GM12878 (cell line): ENCODE data around the gene UBLCP1. TPM values are rescaled to one million over a fixed set of nuclear protein-coding genes. Genes with fewer than 3 reads are reported as not detected.

Experiments
- ATAC-seq: fragments of 200-7000 bp; cut with Tn5 transposase; 3 replicates; pipeline ENCODE4 v1.9.1; 2020; ENCODE audit warnings: mild to moderate bottlenecking, moderate library complexity
- BruUV-seq: library from RNA; stranded (reverse); fragments of 400-500 nt; replicated peaks from 2 replicates; lab custom pipeline; 2021; lab: Mats Ljungman, UMichigan
- CTCF ChIA-PET: fragments of 300-600 bp; sonication (Branson Sonifier 250); formaldehyde crosslinking; extraction: SDS; loops from one replicate; lab custom pipeline; 2021; ENCODE audit warnings: inconsistent platforms; lab: Yijun Ruan, JAX
- POLR2A ChIA-PET: fragments of 350-600 bp; formaldehyde crosslinking; extraction: SDS; loops from one replicate; lab custom pipeline; 2021; ENCODE audit warnings: inconsistent platforms; lab: Charles Lee
- RAD21 ChIA-PET: fragments of 300-600 bp; sonication (Branson Sonifier 250); formaldehyde crosslinking; loops from one replicate; lab custom pipeline; 2023; ENCODE audit warnings: antibody characterized with exemption; ENCODE audit not compliant: unreplicated experiment; lab: Charles Lee
- SMC1A ChIA-PET: fragments of 300-600 bp; sonication (Branson Sonifier 250); formaldehyde crosslinking; loops from one replicate; lab custom pipeline; 2023; ENCODE audit not compliant: unreplicated experiment, uncharacterized antibody; lab: Charles Lee
- DNase-seq: peaks from one replicate; pipeline ENCODE4 v3.0.0-alpha.2; 2011; ENCODE audit warnings: low read depth, low spot score
- FAIRE-seq: peaks from 3 replicates; lab custom pipeline; 2011; peaks lifted over from hg19 to GRCh38; lab: Jason Lieb, UNC
- H2AFZ ChIP-seq: 2 replicates; pipeline ENCODE4 v1.6.0; 2011; ENCODE audit warnings: low read depth, low read length, control low read depth; ENCODE audit not compliant: control insufficient read depth
- H3K27ac ChIP-seq: 2 replicates; pipeline ENCODE4 v1.5.1; 2011; ENCODE audit warnings: control low read depth; ENCODE audit not compliant: control insufficient read depth, insufficient read depth
- H3K27me3 ChIP-seq, 2 experiments: replicated peaks in 1 of 2; 2 replicates each; pipeline versions ENCODE4 v1.6.0 to v1.6.1; 2011; ENCODE audit warnings: low read length in 1 of 2; ENCODE audit not compliant: control insufficient read depth in 2 of 2, insufficient read depth in 2 of 2
- H3K36me3 ChIP-seq, 2 experiments: 2 replicates each; pipeline ENCODE4 v1.5.1; 2011; ENCODE audit warnings: low read length in 1 of 2; ENCODE audit not compliant: control insufficient read depth in 2 of 2, insufficient read depth in 2 of 2
- H3K4me1 ChIP-seq: 2 replicates; pipeline ENCODE4 v1.6.1; 2011; ENCODE audit warnings: mild to moderate bottlenecking, low read length, moderate library complexity, mixed read lengths; ENCODE audit not compliant: control insufficient read depth, insufficient read depth
- H3K4me2 ChIP-seq: 2 replicates; pipeline ENCODE4 v1.6.0; 2011; ENCODE audit warnings: control low read depth; ENCODE audit not compliant: control insufficient read depth, insufficient read depth
- H3K4me3 ChIP-seq: fragments of 200-600 bp; sonication (generic); 2 replicates; pipeline ENCODE4 v1.5.1; 2016
- H3K79me2 ChIP-seq: 2 replicates; pipeline ENCODE4 v1.6.0; 2011; ENCODE audit warnings: low read length; ENCODE audit not compliant: control insufficient read depth, insufficient read depth
- H3K9ac ChIP-seq: 2 replicates; pipeline ENCODE4 v1.8.0; 2011; ENCODE audit warnings: low read length, control low read depth, mixed read lengths; ENCODE audit not compliant: control insufficient read depth, insufficient read depth
- H3K9me3 ChIP-seq: replicated peaks from 3 replicates; pipeline ENCODE4 v1.5.1; 2011; ENCODE audit warnings: mild to moderate bottlenecking, low read length; ENCODE audit not compliant: control insufficient read depth, insufficient read depth
- H4K20me1 ChIP-seq: 2 replicates; pipeline ENCODE4 v1.6.0; 2011; ENCODE audit not compliant: control insufficient read depth, insufficient read depth
- CHD1 ChIP-seq: IDR thresholded peaks from 2 replicates; pipeline ENCODE4 v1.6.1; 2012; ENCODE audit warnings: low read depth, low read length, improper control_type of control experiment
- FOS ChIP-seq: IDR thresholded peaks from 3 replicates; pipeline ENCODE4 v1.6.1; 2011; ENCODE audit warnings: borderline replicate concordance; ENCODE audit not compliant: insufficient read length; ENCODE audit errors: extremely low read depth
- HSF1 ChIP-seq: fragments of 150-350 bp; IDR thresholded peaks from 2 replicates; pipeline ENCODE4 v1.6.1; 2014; ENCODE audit warnings: mild to moderate bottlenecking, low read depth, low read length
- IKZF2 ChIP-seq, 2 experiments: fragments of 450-650 bp; IDR thresholded peaks; 2 replicates each; pipeline ENCODE4 v1.6.1; 2017; ENCODE audit warnings: mild to moderate bottlenecking in 2 of 2, moderate library complexity in 2 of 2
- KAT2A ChIP-seq: conservative IDR thresholded peaks from 2 replicates; pipeline ENCODE4 v1.6.1; 2011; ENCODE audit warnings: low read depth, low read length; ENCODE audit not compliant: control insufficient read depth
- MTA3 ChIP-seq: IDR thresholded peaks from 2 replicates; pipeline ENCODE4 v1.6.1; 2012; ENCODE audit warnings: low read length, inconsistent platforms, borderline replicate concordance
- NFYA ChIP-seq: IDR thresholded peaks from 2 replicates; pipeline ENCODE4 v1.6.1; 2011; ENCODE audit warnings: low read depth, mild to moderate bottlenecking, low read length, improper control_type of control experiment, borderline replicate concordance
- RAD21 ChIP-seq: IDR thresholded peaks from 2 replicates; pipeline ENCODE4 v1.6.1; 2011; ENCODE audit warnings: mild to moderate bottlenecking, low read depth, low read length, moderate library complexity; ENCODE audit not compliant: insufficient read depth
- RFX5 ChIP-seq: IDR thresholded peaks from 2 replicates; pipeline ENCODE4 v1.6.1; 2011; ENCODE audit warnings: low read depth, low read length, improper control_type of control experiment
- RUNX3 ChIP-seq: IDR thresholded peaks from 2 replicates; pipeline ENCODE4 v1.6.1; 2012; ENCODE audit warnings: low read length, inconsistent platforms
- STAT1 ChIP-seq: fragments of 450-650 bp; conservative IDR thresholded peaks from 2 replicates; pipeline ENCODE4 v1.6.1; 2014; ENCODE audit warnings: antibody characterized with exemption, mild to moderate bottlenecking
- TCF12 ChIP-seq: IDR thresholded peaks from 2 replicates; pipeline ENCODE4 v1.6.1; 2011; ENCODE audit warnings: low read depth, mild to moderate bottlenecking, low read length
- WGBS: methylation state at CpG from one replicate; pipeline ENCODE4 v1.1.6; 2016; ENCODE audit warnings: low lambda C conversion rate; ENCODE audit not compliant: insufficient replicate concordance, insufficient coverage; ENCODE audit errors: missing lambda C conversion rate; 5-methylcytosine and 5-hydroxymethylcytosine counted together
- in situ Hi-C: fragments of 300-500 bp; cut with MboI; formaldehyde crosslinking; loops from 9 replicates; pipeline ENCODE4 v1.14.3; 2018; ENCODE audit warnings: mixed read lengths
- intact Hi-C: fragments of 100-400 bp; cut with micrococcal nuclease; formaldehyde crosslinking; loops from one replicate; pipeline ENCODE4 v1.14.2; 2022; ENCODE audit not compliant: unreplicated experiment
- polyA plus RNA-seq, 11 experiments: library from polyadenylated mRNA; depleted of rRNA in 4 of 11; unstranded in 6 of 11; stranded (reverse) in 5 of 11; fragments of >200 nt; fragmentation: Nextera tagmentation in 4 of 11; fragmentation: Illumina TruSeq in 1 of 11; extraction: Ambion mirVana in 4 of 11; extraction: Trizol in 1 of 11; gene quantifications; 1 replicate in 1 of 11; 2 replicates in 10 of 11; pipeline versions ENCODE4 v1.2.1 to v1.2.3, GENCODE V29; 2011 to 2016; ENCODE audit warnings: inconsistent platforms in 2 of 11, missing spikeins in 2 of 11, low read depth in 1 of 11
- total RNA-seq, 4 experiments: library from RNA; depleted of rRNA in 3 of 4; stranded (reverse); fragments of >200 nt in 3 of 4; fragmentation: Illumina TruSeq in 1 of 4; extraction: Trizol in 1 of 4; gene quantifications; 2 replicates each; pipeline versions ENCODE4 v1.2.1 to v1.2.3, GENCODE V29; 2013 to 2021

UBLCP1 gene
- total and polyA plus RNA-seq, 10 of the 15 experiments (the other 5 are each of a cell fraction or from before 2014, with no cell fraction given), result 18.8 to 44.2 (median 32.1) TPM

DNA sequence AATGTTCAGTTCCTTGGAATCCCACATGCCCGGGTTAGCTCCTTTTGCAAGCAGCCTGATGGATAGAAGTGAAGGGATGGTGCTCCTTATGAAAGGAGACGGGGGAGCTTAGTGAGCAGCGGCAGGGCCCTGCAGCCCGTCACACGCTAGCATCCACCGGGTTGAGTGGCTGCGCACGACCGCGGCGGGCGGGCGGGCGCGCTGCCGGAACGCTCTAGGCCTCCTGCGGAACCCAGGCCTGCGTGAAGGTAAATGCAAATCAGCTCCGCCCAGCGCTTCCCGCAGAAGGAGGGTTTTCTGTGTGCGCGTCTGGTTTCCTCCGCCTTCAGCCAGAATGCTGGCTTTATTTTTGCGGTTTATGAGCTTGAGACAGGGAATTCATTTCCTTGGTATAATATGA lies 47.4 kb downstream of the UBLCP1 start (continued):
- TF ChIP-seq STAT1 (no peak), RUNX3 (no peak), MTA3 (no peak), RFX5 (no peak), RAD21 (no peak), KAT2A (no peak)
- TF ChIP-seq, all 136 proteins: peak for 0

- ChIA-PET SMC1A (interaction anchor here (0.7 to 2.4 kb wide), 8 partner anchors 10 to 154 kb away, joined by 3 to 16 read pairs (median 4); no protein-coding TSS in a partner anchor), RAD21 (interaction anchor here (0.6 to 1.8 kb wide), 2 partner anchors 154 to 247 kb away, joined by 3 to 9 read pairs; no protein-coding TSS in a partner anchor), CTCF (interaction anchor here (1.8 to 4.0 kb wide), 2 partner anchors 25 to 154 kb away, joined by 6 to 27 read pairs; no protein-coding TSS in a partner anchor)
- H3K27ac ChIP-seq, result no peak overlapping the region
- in situ Hi-C loops, result no loop called here
- no peaks in the 10 kb centered on the region for H3K9me3 ChIP-seq
- 5% methylated on average over 7 of the region's 7 CpGs for WGBS
- H3K4me1 ChIP-seq, result no peaks in the 10 kb centered on the region
- no peak for FAIRE-seq
- no peak overlapping the region for H2AFZ ChIP-seq
- BruUV-seq, result no TSS peak
- H4K20me1 ChIP-seq, result no peaks in the 10 kb centered on the region
- H3K9ac ChIP-seq, result no peak overlapping the region
- H3K4me2 ChIP-seq, result no peak overlapping the region
- no peaks in the 10 kb centered on the region for H3K79me2 ChIP-seq
- H3K27me3 ChIP-seq, result 0 out of 4 replicates have a peak, but pooled peaks cover 0 to 2% of the 10 kb centered on the region in 2 experiments
- TF ChIP-seq IKZF2 (IDR thresholded peaks at IDR 0.05) (no peak), HSF1 (no peak), TCF12 (no peak), FOS (no peak), CHD1 (no peak), NFYA (no peak)
- TF ChIP-seq, all 136 proteins: peak for 0
- no peak for DNase-seq
- Histone ChIP-seq H3K36me3 (no peaks in the 10 kb centered on the region), H3K4me3 (no peak overlapping the region)
- intact Hi-C loops, result no loop called here
- ATAC-seq, result no peak
- POLR2A ChIA-PET, result no interaction called here
These were observed 48.0 kb downstream of the UBLCP1 start for GRCh38 chr5:159311063-159311462.
